SK-N-SH (cell line): ENCODE data around the gene ZNF892.

ENCODE experiments used
- CTCF ChIP-seq: fragments of 200-600 bp; sonication (generic); IDR thresholded peaks from 2 replicates; pipeline ENCODE4 v1.6.1; 2017; ENCODE audit warnings: antibody characterized with exemption, mild to moderate bottlenecking, moderate library complexity
- EZH2phosphoT487 ChIP-seq: fragments of 200-600 bp; sonication (generic); IDR thresholded peaks from 2 replicates; pipeline ENCODE4 v1.6.1; 2017; ENCODE audit warnings: low read depth, mixed run types, mild to moderate bottlenecking, antibody characterized with exemption, moderate library complexity, borderline replicate concordance
- MAX ChIP-seq: IDR thresholded peaks from 2 replicates; pipeline ENCODE4 v1.4.0; 2012; ENCODE audit warnings: low read depth
- POLR2AphosphoS5 ChIP-seq: IDR thresholded peaks from 2 replicates; pipeline ENCODE4 v1.6.1; 2012; ENCODE audit warnings: low read depth, low read length

- TF ChIP-seq EZH2phosphoT487, result no peak
- 0 out of 2 replicates have a peak, but pooled peaks have one; percentile 8 for TF ChIP-seq CTCF
- TF ChIP-seq POLR2AphosphoS5, result peak; percentile 93
- peak; percentile 80 for TF ChIP-seq MAX
These were observed 41.8 kb upstream of the ZNF892 start, which contains the start of gene ZNF2 for GRCh38 chr2:95165371-95166064.
